IMR-90 (cell line): Measurements from ENCODE around the gene SLC8A3. TPM values are rescaled to one million over a fixed set of nuclear protein-coding genes. Genes with fewer than 3 reads are reported as not detected.

Source experiments
- polyA plus RNA-seq, 3 experiments: library from polyadenylated mRNA; depleted of rRNA; stranded (reverse); fragments of >200 nt; gene quantifications; 2 replicates each; pipeline ENCODE4 v1.2.3, GENCODE V29; 2012; ENCODE audit warnings: low replicate concordance in 1 of 3
- total RNA-seq: library from RNA; depleted of rRNA; stranded (reverse); fragments of >200 nt; gene quantifications from 2 replicates; pipeline ENCODE4 v1.2.3, GENCODE V29; 2012
- TF ChIP-seq, protein P1 (sequence below): conservative IDR thresholded peaks from 2 replicates; pipeline ENCODE4 v1.5.1; 2012; ENCODE audit warnings: mild to moderate bottlenecking, low read depth, low read length, improper control_type of control experiment

The SLC8A3 gene
- total and polyA plus RNA-seq, 2 of the 4 experiments (the other 2 are of a cell fraction): under 0.01 TPM; not detected in 1

DNA sequence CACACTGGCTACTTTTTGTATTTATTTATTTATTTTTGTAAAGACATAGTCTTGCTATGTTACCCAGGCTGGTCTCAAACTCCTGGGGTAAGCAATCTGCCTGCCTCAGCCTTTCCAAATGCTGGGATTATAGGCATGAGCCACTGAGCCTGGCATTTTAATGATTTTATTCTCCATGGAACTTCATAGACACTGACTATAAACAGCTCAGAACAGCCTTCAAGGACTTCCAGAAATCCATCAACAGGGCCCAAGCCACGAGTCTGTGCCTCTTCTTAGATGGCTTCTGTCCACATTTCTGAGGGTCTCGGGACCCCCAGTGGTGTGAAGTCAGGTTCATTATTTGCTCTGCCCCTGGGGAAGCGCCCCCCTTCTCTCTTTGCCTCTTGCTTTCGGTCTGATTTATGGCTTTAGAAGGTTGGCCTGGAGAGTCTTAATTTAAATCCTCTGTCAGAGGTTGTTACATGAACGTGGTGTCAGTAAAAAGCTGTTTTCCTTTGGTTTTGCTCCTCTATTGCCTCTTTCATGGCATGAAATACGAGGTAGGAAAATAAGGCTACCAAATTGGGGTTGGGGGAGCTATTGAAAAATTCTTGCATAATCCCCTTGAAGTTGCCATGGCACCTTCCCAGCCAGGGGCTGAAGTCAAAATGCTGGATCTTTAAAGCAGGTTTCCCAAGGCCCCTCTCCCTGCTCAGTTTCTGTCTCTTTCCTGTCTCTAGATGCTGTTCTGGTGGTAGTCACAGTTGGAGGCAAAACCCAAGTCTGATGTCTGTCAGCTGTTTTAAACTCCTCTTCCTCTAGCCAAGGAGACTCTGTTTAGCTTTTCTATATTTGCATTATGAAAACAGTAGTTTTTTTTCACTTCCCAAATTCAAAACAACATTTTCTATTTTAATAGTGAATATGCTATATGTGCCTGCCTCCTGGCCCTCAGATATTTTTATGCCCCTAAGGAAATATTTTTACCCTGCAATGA is 180.2 kb downstream of the SLC8A3 start (continued):
- TF ChIP-seq, protein P1, sequence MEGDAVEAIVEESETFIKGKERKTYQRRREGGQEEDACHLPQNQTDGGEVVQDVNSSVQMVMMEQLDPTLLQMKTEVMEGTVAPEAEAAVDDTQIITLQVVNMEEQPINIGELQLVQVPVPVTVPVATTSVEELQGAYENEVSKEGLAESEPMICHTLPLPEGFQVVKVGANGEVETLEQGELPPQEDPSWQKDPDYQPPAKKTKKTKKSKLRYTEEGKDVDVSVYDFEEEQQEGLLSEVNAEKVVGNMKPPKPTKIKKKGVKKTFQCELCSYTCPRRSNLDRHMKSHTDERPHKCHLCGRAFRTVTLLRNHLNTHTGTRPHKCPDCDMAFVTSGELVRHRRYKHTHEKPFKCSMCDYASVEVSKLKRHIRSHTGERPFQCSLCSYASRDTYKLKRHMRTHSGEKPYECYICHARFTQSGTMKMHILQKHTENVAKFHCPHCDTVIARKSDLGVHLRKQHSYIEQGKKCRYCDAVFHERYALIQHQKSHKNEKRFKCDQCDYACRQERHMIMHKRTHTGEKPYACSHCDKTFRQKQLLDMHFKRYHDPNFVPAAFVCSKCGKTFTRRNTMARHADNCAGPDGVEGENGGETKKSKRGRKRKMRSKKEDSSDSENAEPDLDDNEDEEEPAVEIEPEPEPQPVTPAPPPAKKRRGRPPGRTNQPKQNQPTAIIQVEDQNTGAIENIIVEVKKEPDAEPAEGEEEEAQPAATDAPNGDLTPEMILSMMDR: no peak
